ENCODE measurements around the gene ATOSA. TPM values are rescaled to one million over a fixed set of nuclear protein-coding genes. Genes with fewer than 3 reads are reported as not detected.

Gene ATOSA
- total and polyA plus RNA-seq, 7 donors = 21.0 to 90.3 (median 50.1) TPM

DNA sequence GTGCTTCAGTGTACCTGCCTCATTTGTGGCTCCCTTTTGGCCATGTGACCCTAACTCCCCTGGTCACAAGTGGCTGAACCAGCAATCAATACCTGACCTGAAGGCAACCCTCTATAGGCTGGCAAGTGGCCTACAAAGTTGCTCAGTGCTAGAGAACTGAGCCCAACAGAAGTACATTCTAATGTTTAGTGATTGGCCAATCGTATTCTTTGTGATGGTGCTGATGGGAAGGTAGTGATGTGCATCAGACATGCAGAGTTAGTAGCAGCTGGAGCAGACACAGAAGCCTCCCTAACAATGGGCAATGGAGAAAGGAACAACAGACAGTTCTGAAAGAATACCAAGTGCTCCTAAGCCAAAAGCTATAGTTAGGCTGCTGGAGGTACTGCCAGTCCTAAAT, 10.4 kb upstream of the ATOSA start:
- intact Hi-C loops (cut with DNase I) = no loop called here
- Histone ChIP-seq H3K9me3 (no peaks in the 10 kb centered on the region), H3K27ac (no peak overlapping the region), H3K4me1 (no peaks in the 10 kb centered on the region), H3K4me3 (no peak overlapping the region), H3K27me3 (no peaks in the 10 kb centered on the region), H3K36me3 (no peaks in the 10 kb centered on the region)
- TF ChIP-seq POLR2AphosphoS5 (IDR thresholded peaks at IDR 0.05) = no peak
- no peak for TF ChIP-seq EP300 (IDR thresholded peaks at IDR 0.05)
- TF ChIP-seq POLR2A (IDR thresholded peaks at IDR 0.05) = no peak
- TF ChIP-seq CTCF (IDR thresholded peaks at IDR 0.05) = no peak
- WGBS, 2 donors = 88 to 89% methylated on average over 1 of the region's 1 CpG
- DNase-seq = no peak

- H3K4me1 ChIP-seq = peaks cover 0 to 9% (median 7%) of the 10 kb centered on the region in 4 donors
- intact Hi-C loops (cut with DNase I) = loop anchor here (5.0 kb wide), 1 partner anchor 44 kb away; no protein-coding TSS in a partner anchor
- no peaks in the 10 kb centered on the region for H3K9me3 ChIP-seq
- no peak overlapping the region for H3K27ac ChIP-seq
- 38 to 52% methylated on average over 1 of the region's 1 CpG for WGBS, 2 donors
- H3K36me3 ChIP-seq = no peaks in the 10 kb centered on the region
- no peak overlapping the region for H3K4me3 ChIP-seq
- TF ChIP-seq POLR2AphosphoS5 (IDR thresholded peaks at IDR 0.05) (no peak), CTCF (IDR thresholded peaks at IDR 0.05) (no peak), POLR2A (IDR thresholded peaks at IDR 0.05) (no peak), EP300 (IDR thresholded peaks at IDR 0.05) (no peak)
- H3K27me3 ChIP-seq = no peaks in the 10 kb centered on the region
- no peak for DNase-seq
These were observed 4.4 kb upstream of the ATOSA start for GRCh38 chr15:52683580-52683979.

GRCh38 chr15:52682781-52683180, 3.6 kb upstream of the ATOSA start:
- Histone ChIP-seq H3K27me3 (no peaks in the 10 kb centered on the region), H3K4me3 (no peak overlapping the region), H3K9me3 (no peaks in the 10 kb centered on the region), H3K36me3 (no peaks in the 10 kb centered on the region), H3K27ac (no peak overlapping the region), H3K4me1 (peaks cover 0 to 11% (median 8%) of the 10 kb centered on the region in 4 donors)
- DNase-seq = no peak
- TF ChIP-seq EP300 (IDR thresholded peaks at IDR 0.05) (no peak), CTCF (IDR thresholded peaks at IDR 0.05) (no peak), POLR2AphosphoS5 (IDR thresholded peaks at IDR 0.05) (no peak), POLR2A (IDR thresholded peaks at IDR 0.05) (no peak)
- 55 to 70% methylated on average over 3 of the region's 3 CpGs for WGBS, 2 donors
- intact Hi-C loops (cut with DNase I) = loop anchor here (5.0 kb wide), 1 partner anchor 45 kb away; no protein-coding TSS in a partner anchor

DNA sequence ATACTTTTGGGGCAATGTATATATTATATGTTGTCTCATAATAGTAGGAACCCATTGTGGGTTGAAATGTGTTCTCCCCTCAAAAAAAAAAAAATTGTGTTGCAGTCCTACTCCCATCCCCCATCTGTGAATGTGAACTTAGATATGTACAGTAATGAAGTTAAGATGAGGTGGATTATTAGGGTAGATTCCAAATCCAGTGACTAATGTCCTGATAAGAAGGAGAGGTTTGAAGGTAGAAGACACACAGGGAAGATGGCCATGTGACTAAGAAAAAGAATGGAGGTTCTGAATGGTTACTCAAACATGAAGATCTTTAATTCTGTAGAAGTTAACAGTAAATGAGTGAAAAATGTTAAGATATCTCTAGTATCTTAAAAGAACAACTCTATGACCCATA, 3.0 kb upstream of the ATOSA start:
- TF ChIP-seq CTCF (IDR thresholded peaks at IDR 0.05) (no peak), POLR2A (IDR thresholded peaks at IDR 0.05) (no peak), POLR2AphosphoS5 (IDR thresholded peaks at IDR 0.05) (no peak), EP300 (IDR thresholded peaks at IDR 0.05) (no peak)
- H3K27ac ChIP-seq = no peak overlapping the region
- H3K27me3 ChIP-seq = no peaks in the 10 kb centered on the region
- H3K9me3 ChIP-seq = no peaks in the 10 kb centered on the region
- intact Hi-C loops (cut with DNase I) = loop anchor here (5.0 kb wide), 1 partner anchor 45 kb away; no protein-coding TSS in a partner anchor
- H3K4me1 ChIP-seq = peaks cover 0 to 17% (median 12%) of the 10 kb centered on the region in 4 donors
- no peak for DNase-seq
- H3K36me3 ChIP-seq = peaks cover 0 to 1% (median 0%) of the 10 kb centered on the region in 4 donors
- H3K4me3 ChIP-seq = no peak overlapping the region

DNA sequence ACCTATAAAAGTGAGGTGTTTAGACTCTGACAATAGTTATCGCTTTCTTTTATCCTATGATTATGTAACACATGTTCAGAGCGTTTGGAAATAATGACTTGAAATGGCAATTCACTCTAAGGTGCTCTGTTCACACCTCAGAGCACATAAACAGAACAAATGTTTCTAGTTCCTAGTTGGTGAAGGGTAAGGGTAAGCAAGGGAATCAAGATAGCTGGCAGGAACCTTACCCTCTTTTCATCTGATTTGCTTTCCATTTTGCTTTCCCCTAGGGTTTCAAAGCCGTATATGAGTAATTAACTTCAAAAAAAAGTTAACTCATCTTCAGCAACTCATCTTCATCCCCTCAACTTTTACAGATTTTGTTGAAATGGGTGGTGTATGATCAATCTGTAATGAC, 2.3 kb upstream of the ATOSA start:
- 81 to 92% methylated on average over 3 of the region's 3 CpGs for WGBS, 2 donors
- intact Hi-C loops (cut with DNase I) = loop anchor here (5.0 kb wide), 1 partner anchor 46 kb away; no protein-coding TSS in a partner anchor
- H3K9me3 ChIP-seq = no peaks in the 10 kb centered on the region
- H3K4me3 ChIP-seq = no peak overlapping the region
- H3K27me3 ChIP-seq = no peaks in the 10 kb centered on the region
- H3K27ac ChIP-seq = no peak overlapping the region
- H3K36me3 ChIP-seq = peaks cover 0 to 9% (median under 1%) of the 10 kb centered on the region in 4 donors
- no peak for TF ChIP-seq POLR2AphosphoS5 (IDR thresholded peaks at IDR 0.05)
- TF ChIP-seq EP300 (IDR thresholded peaks at IDR 0.05) = no peak
- no peak for TF ChIP-seq CTCF (IDR thresholded peaks at IDR 0.05)
- TF ChIP-seq POLR2A (IDR thresholded peaks at IDR 0.05) = no peak
- H3K4me1 ChIP-seq = peaks cover 0 to 24% (median 20%) of the 10 kb centered on the region in 4 donors
- DNase-seq = no peak
